NCI-H226 (cell line): ENCODE results near the gene FLVCR1.

Source experiments
- DNase-seq: peaks from one replicate; pipeline ENCODE4 v3.0.0-alpha.2; 2015

FLVCR1 gene

DNA sequence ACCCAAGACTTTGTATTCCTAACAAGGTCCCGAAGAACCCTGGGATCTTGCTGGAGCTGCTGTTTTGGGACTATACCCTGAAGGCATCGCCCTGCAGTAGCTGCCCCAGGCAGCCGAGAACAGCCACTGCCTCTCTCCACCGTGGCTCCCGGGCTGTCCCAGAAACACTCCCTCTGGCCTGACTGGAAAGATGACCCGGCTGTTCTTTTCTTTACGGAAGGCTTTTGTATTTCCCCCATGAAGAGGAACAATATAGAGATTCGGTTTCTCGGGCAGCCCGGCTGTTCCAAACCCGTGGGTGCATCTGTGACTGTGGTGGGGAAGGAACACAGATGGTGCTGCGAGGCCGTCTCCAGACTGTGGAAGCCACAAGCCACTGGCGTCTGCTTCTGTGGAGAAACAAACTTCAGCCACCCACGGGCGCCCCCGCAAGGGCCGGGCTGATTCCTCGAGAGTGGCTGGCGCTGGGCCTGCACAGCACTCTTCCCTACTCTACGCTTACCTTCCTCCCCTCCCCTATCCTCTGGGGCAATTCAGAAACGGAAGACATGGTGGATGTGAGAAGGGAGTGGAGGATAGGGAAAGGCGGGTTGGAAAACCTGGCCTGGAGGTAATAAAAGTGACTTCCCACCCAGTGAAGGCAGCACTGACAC, 58.5 kb downstream of the FLVCR1 start:
- DNase-seq, result no peak

DNA sequence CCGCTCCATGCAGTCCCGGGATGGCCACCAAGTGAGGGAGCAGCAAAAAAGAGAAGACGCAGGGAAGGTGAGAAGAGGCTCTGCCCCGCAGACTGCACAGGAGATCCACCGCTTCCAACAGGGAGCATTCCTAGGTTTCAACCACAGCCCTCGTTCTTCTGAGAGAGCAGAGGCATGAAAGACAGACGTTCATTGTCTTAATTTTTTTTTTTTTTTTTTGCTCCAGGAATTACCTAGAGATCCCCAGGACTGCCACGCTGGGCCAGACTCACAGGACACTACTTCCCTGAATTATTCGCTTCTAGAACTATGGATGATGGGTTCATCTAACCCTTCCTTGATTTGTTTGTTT, 59.0 kb downstream of the FLVCR1 start:
- no peak for DNase-seq

DNA sequence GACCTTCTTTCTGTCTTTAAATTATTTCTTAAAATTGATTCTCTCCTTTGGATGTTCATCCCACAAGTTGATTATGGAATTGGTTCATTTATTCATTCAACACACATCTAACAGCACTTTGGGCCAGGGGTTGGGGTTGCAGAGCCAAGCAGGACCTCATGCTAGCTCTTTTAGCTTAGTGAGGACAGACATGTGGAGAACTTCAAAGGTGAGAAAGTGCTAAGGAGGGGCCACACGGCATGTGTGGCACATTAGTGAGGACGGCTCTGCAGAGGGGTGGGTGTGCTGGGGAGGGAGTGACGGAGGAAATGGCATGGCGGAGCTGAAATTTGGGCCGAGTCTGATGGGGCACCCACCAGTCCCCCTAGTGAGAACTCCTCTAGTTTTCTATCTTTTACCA, 59.8 kb downstream of the FLVCR1 start:
- DNase-seq, result no peak

DNA sequence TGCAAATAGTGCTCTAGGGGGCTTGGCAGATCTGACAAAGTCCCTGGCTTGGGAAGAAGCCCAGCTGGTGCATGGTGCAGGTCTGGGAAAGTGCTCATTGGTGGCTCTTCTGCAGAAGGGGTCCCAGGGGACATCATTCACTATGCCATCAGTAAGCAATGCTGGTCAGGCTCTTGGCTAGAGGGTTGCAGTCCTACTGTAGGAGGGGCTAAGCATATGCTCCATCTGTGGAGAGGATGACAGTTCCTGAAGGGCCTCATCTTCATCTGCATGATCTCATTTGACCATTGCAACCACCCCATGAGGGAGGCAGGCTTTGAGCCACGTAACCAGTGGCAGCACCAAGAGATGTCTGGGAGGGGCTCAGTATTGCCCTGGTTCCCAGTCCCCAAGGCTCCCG, 60.7 kb downstream of the FLVCR1 start:
- no peak for DNase-seq

DNA sequence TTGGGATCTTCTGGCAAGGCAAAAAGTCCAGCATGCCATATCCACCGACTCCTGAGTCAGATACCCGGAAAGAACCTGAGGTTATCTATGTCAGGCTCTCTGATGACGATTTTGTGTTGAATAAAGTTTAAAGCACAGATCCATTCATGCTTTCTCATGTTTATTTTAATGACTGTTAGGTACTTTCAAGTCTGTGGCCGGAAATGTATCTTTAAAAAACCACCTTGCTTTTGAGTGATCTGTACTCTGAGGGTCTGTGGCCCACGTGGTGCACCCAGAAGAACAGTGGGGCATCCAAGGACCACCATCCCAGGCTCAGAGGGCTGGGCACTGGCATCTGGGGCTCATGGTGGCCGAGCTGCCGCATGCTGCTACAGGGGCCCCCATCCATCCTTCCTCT, 62.2 kb downstream of the FLVCR1 start:
- no peak for DNase-seq

DNA sequence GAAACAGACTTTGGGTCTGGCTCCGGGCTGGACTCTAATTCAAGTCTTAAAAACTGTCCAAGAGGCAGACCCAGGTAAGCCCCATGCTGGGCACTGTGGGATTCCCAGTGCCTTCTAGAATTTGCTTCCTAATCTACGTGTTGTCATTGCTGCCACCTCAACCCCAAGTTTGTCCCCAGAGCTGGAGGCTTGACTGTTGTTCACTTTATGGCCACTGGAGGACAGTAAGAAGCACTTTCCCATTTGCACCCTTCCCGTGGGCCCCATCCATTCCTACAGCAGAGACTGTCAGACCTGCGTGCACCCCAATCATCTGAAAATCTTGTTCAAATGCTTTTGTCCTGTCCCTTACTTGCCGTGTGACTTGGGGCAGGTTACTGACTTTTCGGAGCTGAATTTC, 62.8 kb downstream of the FLVCR1 start:
- no peak for DNase-seq

DNA sequence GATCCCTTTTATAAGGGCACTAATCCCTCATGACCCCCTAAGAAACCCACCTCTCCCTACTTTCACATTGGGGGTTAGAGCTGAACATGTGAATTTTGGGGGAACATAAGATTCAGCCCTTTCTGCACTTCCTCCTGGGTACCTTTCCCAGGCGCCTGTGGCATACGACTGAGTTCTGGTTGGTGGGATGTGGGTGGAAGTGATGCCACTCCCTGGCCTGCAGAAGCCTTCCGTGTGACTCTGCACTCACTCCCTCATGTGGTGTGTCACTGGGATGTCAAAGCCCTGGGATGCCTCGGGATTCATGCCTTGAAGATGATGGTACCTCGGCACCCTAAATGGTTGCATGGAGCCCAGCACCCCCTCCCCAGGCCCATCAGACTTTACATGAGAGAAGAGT, 63.9 kb downstream of the FLVCR1 start:
- no peak for DNase-seq

DNA sequence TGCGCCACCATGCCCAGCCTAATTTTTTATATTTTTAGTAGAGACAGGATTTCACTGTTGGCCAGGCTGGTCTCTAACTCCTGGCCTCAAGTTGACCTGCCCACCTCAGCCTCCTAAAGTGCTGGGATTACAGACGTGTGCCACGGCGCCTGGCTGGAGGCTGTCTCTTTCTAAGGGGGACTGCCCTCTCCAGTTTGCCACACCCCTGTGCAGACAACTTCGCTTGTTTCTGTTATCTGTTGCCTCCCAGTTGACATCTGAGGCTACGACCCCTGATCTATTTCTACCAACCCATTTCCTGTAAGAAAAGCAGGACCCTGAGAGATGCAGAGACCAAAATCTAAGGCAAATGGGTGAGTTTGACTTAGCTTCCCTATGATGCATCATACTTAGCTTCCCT, 68.3 kb downstream of the FLVCR1 start:
- no peak for DNase-seq

DNA sequence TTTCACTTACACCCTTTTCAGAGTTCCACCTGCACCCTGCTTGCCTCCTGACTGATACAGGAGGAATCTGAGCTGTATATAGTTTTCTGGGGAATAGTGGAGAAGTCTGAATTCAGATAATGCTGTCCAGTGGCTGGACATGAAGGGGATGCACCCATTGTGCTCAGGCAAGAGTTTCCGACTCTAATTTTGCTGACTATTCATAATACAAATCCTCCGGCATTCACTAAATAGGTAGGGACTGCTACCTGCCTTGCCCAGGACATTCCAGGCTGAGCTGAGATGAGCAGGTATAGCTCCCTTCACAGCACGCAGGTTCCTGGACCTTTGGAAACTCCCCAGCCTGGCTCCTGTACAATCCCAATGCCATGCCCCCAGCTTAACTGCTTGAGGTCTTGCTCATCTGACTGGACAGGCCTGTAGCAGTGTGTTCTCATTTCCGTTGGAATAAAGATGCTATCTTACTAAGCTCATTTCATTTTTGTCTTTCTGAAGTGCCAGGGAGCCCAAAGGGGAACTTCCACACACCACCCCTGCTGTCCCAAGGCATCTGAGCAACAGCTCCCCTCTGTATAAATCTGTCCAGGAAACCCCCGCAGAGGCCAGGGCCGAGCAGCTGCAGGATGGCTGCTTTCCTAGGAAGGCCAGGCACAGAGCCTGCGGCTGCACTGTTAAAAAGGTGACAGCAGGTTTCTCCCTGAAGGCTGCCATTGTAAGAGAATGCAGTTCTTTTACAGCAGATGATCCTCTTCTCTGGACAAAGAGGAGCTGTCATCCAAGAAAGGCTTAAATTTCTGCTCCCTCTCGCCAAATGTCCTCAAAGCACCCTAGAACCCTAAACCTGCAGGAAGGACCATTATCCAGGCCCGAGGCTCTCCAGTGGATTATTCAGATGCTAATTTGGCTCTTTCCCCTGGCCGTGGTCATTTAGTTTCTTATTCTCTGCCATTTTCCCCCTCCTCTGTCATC, 70.5 kb downstream of the FLVCR1 start:
- DNase-seq, result no peak

DNA sequence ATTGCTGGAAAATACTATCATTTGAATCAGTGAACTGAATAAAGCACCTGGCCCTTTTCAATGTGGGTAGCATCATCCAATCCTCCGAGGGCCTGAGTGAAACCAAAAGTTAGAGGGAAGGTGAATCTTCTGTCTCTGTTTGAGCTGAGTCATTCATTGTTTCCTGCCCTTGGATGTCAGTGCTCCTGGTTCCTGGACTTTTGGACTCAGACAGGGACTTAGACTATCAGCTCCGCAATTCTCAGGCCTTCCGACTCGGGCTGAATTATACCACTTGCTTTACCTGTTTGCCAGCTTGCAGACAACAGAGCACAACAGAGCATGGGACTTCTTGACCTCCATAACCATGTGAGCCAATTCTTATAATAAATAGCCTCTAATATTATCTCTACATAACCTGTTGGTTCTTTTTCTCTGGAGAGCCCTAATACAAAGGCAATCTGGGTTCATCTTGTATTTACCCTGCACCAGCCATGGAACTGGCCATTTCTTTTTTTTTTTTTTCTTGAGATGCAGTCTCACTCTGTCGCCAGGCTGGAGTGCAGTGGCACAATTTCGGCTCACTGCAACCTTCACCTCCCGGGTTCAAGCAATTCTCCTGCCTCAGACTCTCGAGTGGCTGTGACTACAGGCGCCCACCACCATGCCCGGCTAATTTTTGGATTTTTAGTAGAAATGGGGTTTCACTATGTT, 73.1 kb downstream of the FLVCR1 start:
- DNase-seq, result no peak

DNA sequence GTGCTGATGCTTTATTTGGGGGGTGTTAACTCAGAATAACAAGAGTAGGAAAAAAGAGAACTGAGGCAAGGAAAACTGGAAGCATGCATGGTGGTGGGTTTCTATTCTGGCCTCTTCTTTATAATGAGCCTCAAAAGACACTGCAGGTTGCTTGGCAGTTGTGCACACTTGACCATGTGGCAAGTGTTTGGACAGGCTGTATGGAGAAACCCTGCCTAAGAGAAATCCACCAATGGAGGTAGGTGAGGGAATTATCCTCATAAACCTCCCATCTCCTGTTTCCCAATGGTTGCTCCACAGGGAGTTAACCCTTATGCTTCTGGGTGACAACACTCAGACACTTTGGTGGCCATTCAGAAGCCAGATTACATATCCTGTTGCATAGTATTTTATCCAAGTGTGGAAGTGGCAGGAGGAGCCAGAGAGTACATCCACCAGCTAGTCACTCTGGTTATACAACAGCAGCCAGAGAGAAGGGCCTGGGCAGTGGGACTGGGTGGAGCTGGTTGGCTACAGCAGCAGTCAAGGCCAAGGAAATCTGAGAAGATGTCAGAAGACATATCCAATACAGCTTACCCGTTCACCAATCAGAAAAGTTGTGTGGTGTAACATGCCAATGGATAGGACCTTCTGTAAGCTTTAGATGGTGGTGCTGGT, 75.9 kb downstream of the FLVCR1 start:
- DNase-seq, result no peak

DNA sequence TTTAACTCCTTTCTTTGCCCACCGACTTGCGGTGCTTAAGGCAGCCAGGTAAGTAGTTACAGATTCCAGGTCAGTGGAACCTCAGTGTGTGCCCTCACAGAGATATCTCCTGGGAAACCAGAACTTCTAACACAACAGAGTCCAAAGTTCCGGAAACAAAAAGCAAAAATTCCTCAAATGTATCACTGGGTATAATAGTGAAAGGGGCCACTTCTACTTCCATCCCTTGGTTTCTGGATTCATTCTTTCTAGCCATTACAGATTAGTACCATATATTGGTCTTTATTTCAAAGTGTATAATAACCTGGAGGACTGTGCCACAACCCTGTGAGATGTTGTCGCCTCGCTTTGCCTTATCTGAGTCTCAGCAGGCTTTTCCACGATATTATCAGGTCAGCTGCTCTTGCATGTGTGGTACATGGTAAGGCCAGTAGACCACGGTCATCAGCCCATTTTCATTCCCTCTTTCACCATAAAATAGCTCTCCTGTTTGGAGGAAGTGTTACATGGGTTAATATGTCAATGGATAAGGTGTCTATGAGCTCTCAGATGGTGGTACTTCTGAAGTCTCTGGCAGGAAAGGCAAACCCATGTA, 77.4 kb downstream of the FLVCR1 start:
- no peak for DNase-seq

DNA sequence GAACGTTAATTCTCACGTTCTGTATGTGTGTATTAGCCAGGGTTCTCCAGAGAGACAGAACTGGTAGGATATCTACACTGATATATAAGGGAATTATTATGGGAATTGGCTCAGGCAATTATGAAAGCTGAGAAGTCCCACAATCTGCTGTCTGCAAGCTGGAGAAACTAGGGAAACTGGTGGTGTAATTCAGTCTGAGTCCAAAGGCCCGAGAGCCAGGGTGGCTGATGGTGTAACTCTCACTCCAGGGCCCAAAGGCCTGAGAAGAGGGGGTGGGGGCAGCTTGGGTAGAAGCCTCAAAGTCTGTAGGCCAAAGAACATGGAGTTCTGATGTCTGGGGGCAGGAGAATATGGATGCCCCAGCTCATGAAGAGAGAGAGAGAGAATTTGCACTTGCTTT, 79.0 kb downstream of the FLVCR1 start:
- DNase-seq, result no peak

DNA sequence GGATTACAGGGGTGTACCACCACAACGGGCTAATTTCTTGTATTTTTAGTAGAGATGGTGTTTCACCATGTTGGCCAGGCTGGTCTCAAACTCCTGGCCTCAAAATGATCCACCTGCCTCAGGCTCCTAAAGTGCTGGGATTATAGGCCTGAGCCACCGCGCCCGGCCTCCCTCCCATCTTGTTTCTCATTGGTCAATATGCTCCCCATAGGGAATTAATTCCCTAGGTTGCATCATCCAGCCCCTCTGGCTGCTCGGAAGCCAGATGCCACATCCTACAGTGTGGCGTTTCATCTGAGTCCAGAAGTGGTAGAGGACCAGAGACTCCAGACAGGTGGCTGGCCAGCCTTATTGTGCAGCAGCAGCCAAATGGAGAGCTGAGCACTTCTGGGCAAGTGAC, 80.8 kb downstream of the FLVCR1 start:
- no peak for DNase-seq

DNA sequence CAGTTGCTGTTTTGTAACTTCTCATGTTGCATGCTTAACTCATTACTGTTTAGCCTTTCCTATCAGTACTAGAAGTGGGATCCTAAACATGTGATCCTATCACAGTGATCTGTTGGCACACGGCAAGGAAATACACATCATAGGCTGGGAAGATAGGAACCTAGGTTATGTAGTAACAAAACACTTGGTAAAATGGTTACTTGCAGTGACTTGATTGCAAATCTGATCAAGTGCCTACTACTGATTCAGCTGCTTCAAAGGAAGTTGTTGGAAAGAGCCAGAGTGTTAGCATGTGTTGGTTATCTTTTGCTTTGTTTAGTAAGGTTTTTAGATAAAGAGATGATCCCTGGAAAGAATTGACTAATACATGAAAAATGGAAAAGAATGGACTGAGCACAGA, 83.4 kb downstream of the FLVCR1 start:
- no peak for DNase-seq

DNA sequence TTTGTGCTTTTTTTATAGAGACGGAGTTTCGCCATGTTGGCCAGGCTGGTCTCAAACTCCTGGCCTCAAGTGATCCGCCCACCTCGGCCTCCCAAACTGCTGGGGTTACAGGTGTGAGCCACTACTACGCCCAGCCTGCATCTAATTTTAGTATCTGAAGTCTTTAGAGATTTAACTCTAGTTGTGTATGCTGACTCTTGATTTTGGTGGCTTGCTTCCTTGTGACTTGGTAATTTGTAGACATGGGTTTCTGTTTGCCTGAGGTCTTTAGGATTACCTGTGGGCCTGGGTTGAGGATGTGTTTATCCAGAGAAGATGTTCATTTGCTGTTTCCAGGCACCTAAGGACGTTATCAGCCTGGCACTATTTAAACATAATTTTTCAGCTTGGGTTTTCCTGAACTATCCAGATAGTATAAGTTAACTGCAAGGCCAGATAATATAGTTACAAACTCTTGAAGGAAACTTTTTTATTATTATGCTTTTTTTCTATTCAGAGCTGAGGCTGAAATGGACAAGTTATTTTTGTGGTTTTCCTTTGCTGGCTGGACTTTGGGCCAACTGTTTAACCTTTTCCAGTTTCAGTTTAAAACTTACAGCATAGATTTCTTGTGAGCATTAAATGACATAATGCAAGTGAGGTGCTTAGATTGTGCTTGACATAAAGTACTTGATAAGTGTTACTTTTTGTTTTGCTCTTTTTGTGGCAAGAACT, 84.8 kb downstream of the FLVCR1 start:
- DNase-seq, result no peak

DNA sequence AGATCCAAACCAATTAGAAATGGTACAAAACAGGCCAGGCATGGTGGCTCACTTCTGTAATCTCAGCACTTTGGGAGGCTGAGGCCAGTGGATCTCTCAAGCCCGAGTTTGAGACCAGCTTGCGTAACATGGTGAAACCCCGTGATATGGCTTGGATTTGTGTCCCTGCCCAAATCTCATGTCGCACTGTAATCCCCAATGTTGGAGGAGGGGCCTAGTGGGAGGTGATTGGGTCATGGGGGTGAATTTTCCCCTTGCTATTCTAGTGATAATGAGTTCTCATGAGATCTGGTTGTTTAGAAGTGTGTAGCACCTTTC, 85.3 kb downstream of the FLVCR1 start:
- DNase-seq, result no peak

DNA sequence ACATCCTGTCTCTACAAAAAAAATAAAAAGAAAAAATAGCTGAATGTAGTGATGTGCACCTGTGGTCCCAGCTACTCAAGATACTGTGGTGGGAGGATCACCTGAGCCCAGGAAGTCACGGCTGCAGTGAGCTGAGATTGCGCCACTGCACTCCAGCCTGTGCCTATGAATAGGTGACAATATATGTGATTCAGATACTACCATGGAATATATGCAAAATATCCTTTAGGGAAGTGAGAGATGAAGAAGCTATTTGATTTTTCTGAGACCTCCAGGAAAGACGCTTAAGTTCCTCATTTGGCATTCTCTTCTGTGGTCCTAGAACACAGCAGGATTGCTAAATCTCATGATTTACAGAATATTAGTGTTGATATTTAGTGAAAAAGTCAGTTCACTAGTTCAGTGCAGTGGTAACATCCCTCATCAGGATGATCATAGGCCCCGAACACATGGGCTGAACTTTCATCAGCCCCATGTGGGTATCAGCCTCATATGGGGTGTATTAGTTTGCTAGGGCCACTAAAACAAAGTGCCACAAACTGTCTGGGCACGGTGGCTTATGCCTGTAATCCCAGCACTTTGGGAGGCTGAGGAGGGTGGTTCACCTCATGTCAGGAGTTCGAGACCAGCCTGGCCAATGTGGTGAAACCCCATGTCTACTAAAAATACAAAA, 86.3 kb downstream of the FLVCR1 start:
- DNase-seq, result no peak

DNA sequence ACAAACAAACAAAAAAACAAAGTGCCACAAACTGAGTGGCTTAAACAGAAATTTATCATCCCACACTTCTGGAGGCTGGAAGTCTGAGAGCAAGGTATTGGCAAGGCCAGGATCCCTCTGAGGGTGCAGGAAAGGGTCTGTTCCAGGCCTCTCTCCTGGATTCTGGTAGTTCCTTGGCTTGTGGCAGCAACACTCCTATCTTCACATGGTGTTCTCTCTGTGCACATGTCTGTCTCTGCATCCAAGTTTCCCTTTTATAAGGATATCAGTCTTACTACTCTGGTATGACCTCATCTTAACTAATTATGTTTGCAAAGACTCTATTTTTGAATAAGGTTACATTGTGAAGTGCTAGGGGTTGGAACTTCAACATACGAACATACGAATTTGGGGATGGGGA, 87.0 kb downstream of the FLVCR1 start:
- no peak for DNase-seq

DNA sequence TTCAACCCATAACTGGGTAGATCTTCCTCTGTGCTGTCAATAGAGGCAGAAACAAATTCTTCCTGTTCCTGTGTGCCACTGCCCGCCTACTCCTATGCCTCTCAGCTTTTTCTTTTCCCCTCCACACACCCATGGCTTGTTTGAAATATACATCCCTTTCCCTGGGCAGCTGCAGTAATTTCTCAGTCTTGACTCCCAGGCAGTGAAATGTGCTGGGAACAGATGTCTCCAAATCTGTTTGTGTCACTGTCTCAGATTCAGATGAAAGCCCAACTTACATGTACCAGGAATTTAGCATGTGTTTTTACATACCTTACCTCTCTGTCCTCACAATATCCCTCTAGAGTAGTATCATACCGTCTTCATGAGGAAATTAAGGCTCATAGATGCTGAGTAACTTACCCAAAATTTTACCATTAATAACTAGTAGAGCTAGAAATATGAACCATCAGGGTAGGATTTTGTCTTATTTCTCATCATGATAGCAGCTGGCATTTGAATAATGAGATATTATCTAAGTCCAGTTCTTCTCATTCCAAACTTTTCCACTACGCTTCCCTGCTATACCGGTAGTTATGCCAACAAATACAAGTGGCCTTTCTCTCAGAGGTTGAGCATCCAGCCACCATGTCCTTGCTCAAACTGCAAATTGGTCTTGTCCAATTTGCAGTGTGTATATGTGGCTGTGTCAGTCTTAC, 87.5 kb downstream of the FLVCR1 start:
- no peak for DNase-seq

DNA sequence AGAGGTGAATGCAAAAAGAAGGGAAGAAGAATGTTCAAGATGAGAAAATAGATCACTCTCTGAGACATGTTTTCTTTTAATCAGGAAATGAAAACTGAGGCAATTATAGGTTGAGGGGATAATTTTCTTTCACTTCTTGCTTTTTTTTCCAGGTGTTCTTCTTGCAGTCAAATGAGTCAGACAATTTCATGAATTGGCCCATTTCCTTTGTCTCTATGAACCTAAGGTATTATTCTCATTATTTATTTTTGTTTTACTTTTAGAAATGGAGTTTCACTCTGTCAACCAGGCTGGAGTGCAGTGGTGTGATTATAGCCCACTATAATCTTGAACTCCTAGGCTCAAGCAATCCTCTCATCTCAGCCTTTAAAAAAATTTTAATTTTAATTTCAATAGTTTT, 88.8 kb downstream of the FLVCR1 start:
- no peak for DNase-seq
